ENCODE measurements around the gene EHMT1. TPM values are rescaled to one million over a fixed set of nuclear protein-coding genes. Genes with fewer than 3 reads are reported as not detected.

The EHMT1 gene
- total RNA-seq, 1 donor: 46.3 TPM

GRCh38 chr9:137772281-137772873 is 153.6 kb downstream of the EHMT1 start:
- TF ChIP-seq, protein P1, sequence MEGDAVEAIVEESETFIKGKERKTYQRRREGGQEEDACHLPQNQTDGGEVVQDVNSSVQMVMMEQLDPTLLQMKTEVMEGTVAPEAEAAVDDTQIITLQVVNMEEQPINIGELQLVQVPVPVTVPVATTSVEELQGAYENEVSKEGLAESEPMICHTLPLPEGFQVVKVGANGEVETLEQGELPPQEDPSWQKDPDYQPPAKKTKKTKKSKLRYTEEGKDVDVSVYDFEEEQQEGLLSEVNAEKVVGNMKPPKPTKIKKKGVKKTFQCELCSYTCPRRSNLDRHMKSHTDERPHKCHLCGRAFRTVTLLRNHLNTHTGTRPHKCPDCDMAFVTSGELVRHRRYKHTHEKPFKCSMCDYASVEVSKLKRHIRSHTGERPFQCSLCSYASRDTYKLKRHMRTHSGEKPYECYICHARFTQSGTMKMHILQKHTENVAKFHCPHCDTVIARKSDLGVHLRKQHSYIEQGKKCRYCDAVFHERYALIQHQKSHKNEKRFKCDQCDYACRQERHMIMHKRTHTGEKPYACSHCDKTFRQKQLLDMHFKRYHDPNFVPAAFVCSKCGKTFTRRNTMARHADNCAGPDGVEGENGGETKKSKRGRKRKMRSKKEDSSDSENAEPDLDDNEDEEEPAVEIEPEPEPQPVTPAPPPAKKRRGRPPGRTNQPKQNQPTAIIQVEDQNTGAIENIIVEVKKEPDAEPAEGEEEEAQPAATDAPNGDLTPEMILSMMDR (IDR thresholded peaks at IDR 0.05; ENCODE audit: extremely low read depth, low read depth, low read length): peak; percentile 19
- no peaks in the 10 kb centered on the region for H3K27me3 ChIP-seq (ENCODE audit: insufficient read depth, low read length)
- H3K4me1 ChIP-seq (ENCODE audit: insufficient read depth, low read length): no peaks in the 10 kb centered on the region
- H3K4me2 ChIP-seq (ENCODE audit: insufficient read depth, low read length): no peak overlapping the region
- H3K9me3 ChIP-seq (ENCODE audit: low read depth, low read length): no peaks in the 10 kb centered on the region
- H3K27ac ChIP-seq (ENCODE audit: low read depth, low read length): no peak overlapping the region
- H4K20me1 ChIP-seq (ENCODE audit: insufficient read depth, low read length): peaks cover 11% of the 10 kb centered on the region
- H3K79me2 ChIP-seq (ENCODE audit: insufficient read depth, low read length): no peaks in the 10 kb centered on the region
- H3K4me3 ChIP-seq (ENCODE audit: insufficient read depth, low read length): no peak overlapping the region
- peak; percentile 55 for DNase-seq (ENCODE audit: insufficient read length, low spot score, missing footprints)
- H3K36me3 ChIP-seq (ENCODE audit: insufficient read depth, low read length): peaks cover 28% of the 10 kb centered on the region
- H2AFZ ChIP-seq (ENCODE audit: low read length): no peak overlapping the region

- Histone ChIP-seq H4K20me1 (ENCODE audit: insufficient read depth, low read length) (peaks cover 11% of the 10 kb centered on the region), H2AFZ (ENCODE audit: low read length) (no peak overlapping the region), H3K36me3 (ENCODE audit: insufficient read depth, low read length) (peaks cover 45% of the 10 kb centered on the region), H3K27ac (ENCODE audit: low read depth, low read length) (no peak overlapping the region), H3K27me3 (ENCODE audit: insufficient read depth, low read length) (no peaks in the 10 kb centered on the region), H3K4me3 (ENCODE audit: insufficient read depth, low read length) (no peak overlapping the region), H3K4me1 (ENCODE audit: insufficient read depth, low read length) (no peaks in the 10 kb centered on the region), H3K79me2 (ENCODE audit: insufficient read depth, low read length) (no peaks in the 10 kb centered on the region), H3K9me3 (ENCODE audit: low read depth, low read length) (no peaks in the 10 kb centered on the region), H3K4me2 (ENCODE audit: insufficient read depth, low read length) (no peak overlapping the region)
- TF ChIP-seq, protein P1 (IDR thresholded peaks at IDR 0.05; ENCODE audit: extremely low read depth, low read depth, low read length): no peak
- DNase-seq (ENCODE audit: insufficient read length, low spot score, missing footprints): peak; percentile 54
Measured at GRCh38 chr9:137774775-137775386, 156.1 kb downstream of the EHMT1 start.

DNA sequence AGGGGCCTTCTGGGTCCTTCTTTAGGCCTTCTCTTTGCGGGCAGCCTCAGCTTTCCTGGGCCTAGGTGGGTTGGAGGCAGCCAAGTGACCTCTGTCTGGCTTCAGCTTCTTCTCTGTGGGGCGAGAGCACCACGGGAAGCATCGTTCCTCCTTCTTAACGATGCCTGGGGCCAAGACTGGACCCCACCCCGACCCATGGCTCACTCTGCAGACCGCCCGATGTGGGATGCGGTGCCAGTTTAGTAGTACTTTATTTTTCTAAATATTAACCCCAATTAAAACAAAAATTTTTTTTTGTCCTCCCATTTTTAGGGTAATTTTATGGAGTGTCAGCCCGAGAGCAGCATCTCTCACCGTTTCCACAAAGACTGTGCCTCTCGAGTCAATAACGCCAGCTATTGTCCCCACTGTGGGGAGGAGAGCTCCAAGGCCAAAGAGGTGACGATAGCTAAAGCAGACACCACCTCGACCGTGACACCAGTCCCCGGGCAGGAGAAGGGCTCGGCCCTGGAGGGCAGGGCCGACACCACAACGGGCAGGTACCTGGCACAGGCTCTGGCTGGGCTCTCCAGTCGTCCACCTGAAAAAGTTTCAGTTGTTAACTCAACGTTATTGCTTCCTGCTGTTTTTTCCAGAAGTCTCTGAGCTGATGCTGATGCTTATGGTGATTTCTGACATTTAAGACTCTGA is 157.6 kb downstream of the EHMT1 start:
- Histone ChIP-seq H3K36me3 (ENCODE audit: insufficient read depth, low read length) (peaks cover 48% of the 10 kb centered on the region), H3K27me3 (ENCODE audit: insufficient read depth, low read length) (no peaks in the 10 kb centered on the region), H3K79me2 (ENCODE audit: insufficient read depth, low read length) (no peaks in the 10 kb centered on the region), H3K9me3 (ENCODE audit: low read depth, low read length) (no peaks in the 10 kb centered on the region), H3K4me2 (ENCODE audit: insufficient read depth, low read length) (no peak overlapping the region), H4K20me1 (ENCODE audit: insufficient read depth, low read length) (peaks cover 13% of the 10 kb centered on the region), H3K27ac (ENCODE audit: low read depth, low read length) (no peak overlapping the region), H2AFZ (ENCODE audit: low read length) (no peak overlapping the region), H3K4me3 (ENCODE audit: insufficient read depth, low read length) (no peak overlapping the region), H3K4me1 (ENCODE audit: insufficient read depth, low read length) (no peaks in the 10 kb centered on the region)
- peak; percentile 58 for DNase-seq (ENCODE audit: insufficient read length, low spot score, missing footprints)
- TF ChIP-seq, protein P1 (IDR thresholded peaks at IDR 0.05; ENCODE audit: extremely low read depth, low read depth, low read length): no peak

GRCh38 chr9:137777761-137778160 is 159.0 kb downstream of the EHMT1 start:
- Histone ChIP-seq H3K9me3 (ENCODE audit: low read depth, low read length) (no peaks in the 10 kb centered on the region), H4K20me1 (ENCODE audit: insufficient read depth, low read length) (peaks cover 5% of the 10 kb centered on the region), H3K4me3 (ENCODE audit: insufficient read depth, low read length) (no peak overlapping the region), H3K27me3 (ENCODE audit: insufficient read depth, low read length) (no peaks in the 10 kb centered on the region), H3K36me3 (ENCODE audit: insufficient read depth, low read length) (peaks cover 56% of the 10 kb centered on the region), H3K4me2 (ENCODE audit: insufficient read depth, low read length) (no peak overlapping the region), H3K79me2 (ENCODE audit: insufficient read depth, low read length) (no peaks in the 10 kb centered on the region), H3K4me1 (ENCODE audit: insufficient read depth, low read length) (no peaks in the 10 kb centered on the region), H2AFZ (ENCODE audit: low read length) (no peak overlapping the region), H3K27ac (ENCODE audit: low read depth, low read length) (no peak overlapping the region)
- DNase-seq (ENCODE audit: insufficient read length, low spot score, missing footprints): peak; percentile 78
- TF ChIP-seq, protein P1 (IDR thresholded peaks at IDR 0.05; ENCODE audit: extremely low read depth, low read depth, low read length): no peak
